Measurements from ENCODE around the gene RNF121.

RNF121 gene

GRCh38 chr11:71990701-71991100 lies 61.9 kb downstream of the RNF121 start:
- no peak for DNase-seq (ENCODE audit: low spot score)

GRCh38 chr11:71991494-71991893 lies 62.6 kb downstream of the RNF121 start:
- DNase-seq (ENCODE audit: low spot score): no peak

GRCh38 chr11:71992136-71992730 lies 63.4 kb downstream of the RNF121 start:
- no peak for DNase-seq (ENCODE audit: low spot score)

- no peak for DNase-seq (ENCODE audit: low spot score)
Observed at GRCh38 chr11:71994786-71995185, 65.9 kb downstream of the RNF121 start.

GRCh38 chr11:71995726-71996291 lies 67.0 kb downstream of the RNF121 start:
- no peak for DNase-seq (ENCODE audit: low spot score)

GRCh38 chr11:71996517-71996916 lies 67.7 kb downstream of the RNF121 start:
- DNase-seq (ENCODE audit: low spot score): no peak

GRCh38 chr11:71996946-71997345 lies 68.1 kb downstream of the RNF121 start:
- DNase-seq (ENCODE audit: low spot score): no peak

- no peak for DNase-seq (ENCODE audit: low spot score)
Observed at GRCh38 chr11:71997594-71997993, 68.7 kb downstream of the RNF121 start.

GRCh38 chr11:71998061-71998460 lies 69.2 kb downstream of the RNF121 start:
- DNase-seq (ENCODE audit: low spot score): no peak

- peak; percentile 50 for DNase-seq (ENCODE audit: low spot score)
Observed at GRCh38 chr11:71998649-71999310, 69.9 kb downstream of the RNF121 start, which contains the start of gene IL18BP. Gene IL18BP (plus strand): TSS chr11:71998909. CDS start chr11:71999985, 1,076 bp downstream.

GRCh38 chr11:71999362-71999761 lies 70.5 kb downstream of the RNF121 start:
- DNase-seq (ENCODE audit: low spot score): no peak

- DNase-seq (ENCODE audit: low spot score): no peak
Observed at GRCh38 chr11:71999798-72000197, 71.0 kb downstream of the RNF121 start.

GRCh38 chr11:72000202-72000867 lies 71.5 kb downstream of the RNF121 start:
- no peak for DNase-seq (ENCODE audit: low spot score)

- DNase-seq (ENCODE audit: low spot score): no peak
Observed at GRCh38 chr11:72001285-72001684, 72.4 kb downstream of the RNF121 start.

GRCh38 chr11:72001834-72002591 lies 73.2 kb downstream of the RNF121 start:
- no peak for DNase-seq (ENCODE audit: low spot score)

- no peak for DNase-seq (ENCODE audit: low spot score)
Observed at GRCh38 chr11:72002841-72003775, 74.3 kb downstream of the RNF121 start.

- no peak for DNase-seq (ENCODE audit: low spot score)
Observed at GRCh38 chr11:72003776-72004171, 74.9 kb downstream of the RNF121 start.

GRCh38 chr11:72004515-72005346 lies 75.9 kb downstream of the RNF121 start:
- DNase-seq (ENCODE audit: low spot score): no peak

- DNase-seq (ENCODE audit: low spot score): no peak
Observed at GRCh38 chr11:72005347-72006260, 76.8 kb downstream of the RNF121 start.

Data from CD4-positive, alpha-beta T cell treated with Interleukin-6 at 100 ng/mL for 8 hours (primary cell).